ENCODE measurements around the gene NAALAD2.
"Not testable (repeated sequence)": the region's sequence is repeated elsewhere in the genome, so short reads cannot be mapped to it uniquely, and the experiment has no call there.

Gene NAALAD2

GRCh38 chr11:90134478-90135003 is at the start of gene NAALAD2:
Gene NAALAD2, plus strand, starts transcription at chr11:90134663. Its CDS starts 96 bp downstream, at chr11:90134759.
- DNase-seq (ENCODE audit: low read depth in 2 of 2): no peak

DNA sequence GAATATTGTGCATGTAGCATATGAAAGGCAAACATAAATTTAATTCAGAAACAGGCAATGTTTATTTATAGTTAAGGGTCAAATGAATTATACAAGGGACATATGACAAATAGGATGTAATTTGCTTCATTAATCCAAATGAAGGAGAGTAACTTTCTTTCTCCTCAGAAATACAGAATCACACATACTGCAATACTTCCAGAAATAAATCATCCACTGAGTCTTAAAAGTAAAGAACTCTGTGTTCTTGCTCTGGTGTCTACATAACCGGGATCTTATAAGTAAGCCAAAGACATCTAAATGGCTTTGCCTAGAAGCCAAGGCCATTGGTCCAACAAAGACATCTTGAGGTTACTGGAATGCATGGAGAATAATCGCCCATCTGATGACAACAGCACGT is 48.8 kb upstream of the NAALAD2 start, which contains the start of gene UBTFL1:
TSS of gene UBTFL1 (plus strand) at position 301 of the 400 bp plus-strand sequence. CDS start at position 301, 0 bp downstream.
- not testable (repeated sequence) for DNase-seq (ENCODE audit: low read depth in 2 of 2)

- not testable (repeated sequence) for DNase-seq (ENCODE audit: low read depth in 2 of 2)
Observed at GRCh38 chr11:90088731-90089130, 45.7 kb upstream of the NAALAD2 start.

DNA sequence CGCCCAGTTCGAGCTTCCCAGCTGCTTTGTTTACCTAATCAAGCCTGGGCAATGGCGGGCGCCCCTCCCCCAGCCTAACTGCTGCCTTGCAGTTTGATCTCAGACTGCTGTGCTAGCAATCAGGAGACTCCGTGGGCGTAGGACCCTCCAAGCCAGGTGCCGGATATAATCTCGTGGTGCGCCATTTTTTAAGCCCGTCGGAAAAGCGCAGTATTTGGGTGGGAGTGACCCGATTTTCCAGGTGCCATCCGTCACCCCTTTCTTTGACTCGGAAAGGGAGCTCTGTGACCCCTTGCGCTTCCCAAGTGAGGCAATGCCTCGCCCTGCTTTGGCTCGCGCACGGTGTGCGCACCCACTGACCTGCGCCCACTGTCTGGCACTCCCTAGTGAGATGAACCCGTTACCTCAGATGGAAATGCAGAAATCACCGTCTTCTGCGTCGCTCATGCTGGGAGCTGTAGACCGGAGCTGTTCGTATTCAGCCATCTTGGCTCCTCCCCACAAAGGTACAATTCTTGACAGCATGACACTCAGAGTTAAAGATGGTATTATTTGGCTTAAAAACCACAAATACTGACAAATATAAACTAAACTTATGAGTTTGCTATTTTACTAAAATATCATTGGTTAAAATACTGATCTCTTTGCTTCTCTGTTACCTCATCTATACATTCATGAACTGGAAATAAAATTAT is 39.1 kb upstream of the NAALAD2 start:
- DNase-seq (ENCODE audit: low read depth in 2 of 2): not testable (repeated sequence)

DNA sequence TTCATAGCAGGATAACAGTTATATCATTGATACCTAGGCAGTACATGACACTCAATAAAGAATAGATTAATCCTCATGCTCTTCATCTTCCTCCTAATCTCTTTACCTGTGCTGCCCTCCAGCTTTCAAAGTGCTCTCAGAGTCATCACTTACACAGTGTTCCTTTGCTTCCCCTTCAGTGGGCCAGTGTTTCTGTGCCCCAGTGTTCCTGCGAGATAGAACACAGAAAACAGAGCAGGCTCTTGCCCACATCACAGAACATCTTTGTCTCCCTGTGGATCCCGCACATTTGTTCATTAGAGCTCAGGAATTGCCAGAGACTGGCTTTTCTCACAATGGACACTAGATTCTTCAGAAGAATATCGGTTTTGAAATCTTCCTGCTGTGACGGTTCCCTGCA is 36.2 kb upstream of the NAALAD2 start:
- not testable (repeated sequence) for DNase-seq (ENCODE audit: low read depth in 2 of 2)

DNA sequence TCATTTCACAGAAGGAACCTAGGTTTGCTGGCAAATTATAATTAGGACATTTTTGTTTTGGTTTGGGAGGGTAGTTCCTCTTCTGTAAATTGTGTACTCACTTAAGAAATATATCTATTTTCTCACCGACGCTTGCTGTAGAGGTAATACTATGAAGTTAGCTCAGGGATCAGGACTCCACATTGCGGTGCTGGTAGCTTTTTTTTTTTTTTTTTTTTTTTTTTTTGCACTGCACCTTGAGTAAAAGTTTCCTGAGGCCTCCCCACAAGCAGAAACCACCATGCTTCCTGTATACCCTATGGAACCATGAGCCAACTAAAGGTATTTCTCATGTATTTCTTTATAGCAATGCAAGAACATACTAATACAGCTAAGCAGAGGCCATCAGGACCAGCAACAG is 34.0 kb upstream of the NAALAD2 start:
- no peak for DNase-seq (ENCODE audit: low read depth in 2 of 2)

- no peak for DNase-seq (ENCODE audit: low read depth in 2 of 2)
Observed at GRCh38 chr11:90113541-90113940, 20.9 kb upstream of the NAALAD2 start.

DNA sequence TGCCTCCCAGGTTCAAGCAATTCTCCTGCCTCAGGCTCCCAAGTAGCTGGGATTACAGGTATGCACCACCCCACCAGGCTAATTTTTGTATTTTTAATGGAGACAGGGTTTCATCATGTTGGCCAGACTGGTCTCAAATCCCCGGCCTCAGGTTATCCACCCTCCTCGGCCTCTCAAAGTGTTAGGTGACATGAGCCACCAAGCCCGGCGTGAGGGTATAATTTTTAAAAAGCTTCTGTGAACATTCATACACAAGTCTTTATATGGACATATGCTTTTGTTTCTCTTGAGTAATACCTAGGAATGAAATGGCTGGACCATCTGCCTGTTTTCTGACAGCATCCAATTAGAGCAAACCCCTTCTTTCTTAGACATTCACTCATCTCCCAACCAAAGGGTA is 14.3 kb upstream of the NAALAD2 start:
- DNase-seq (ENCODE audit: low read depth in 2 of 2): no peak

GRCh38 chr11:90124371-90124770 is 10.1 kb upstream of the NAALAD2 start:
- no peak for DNase-seq (ENCODE audit: low read depth in 2 of 2)

DNA sequence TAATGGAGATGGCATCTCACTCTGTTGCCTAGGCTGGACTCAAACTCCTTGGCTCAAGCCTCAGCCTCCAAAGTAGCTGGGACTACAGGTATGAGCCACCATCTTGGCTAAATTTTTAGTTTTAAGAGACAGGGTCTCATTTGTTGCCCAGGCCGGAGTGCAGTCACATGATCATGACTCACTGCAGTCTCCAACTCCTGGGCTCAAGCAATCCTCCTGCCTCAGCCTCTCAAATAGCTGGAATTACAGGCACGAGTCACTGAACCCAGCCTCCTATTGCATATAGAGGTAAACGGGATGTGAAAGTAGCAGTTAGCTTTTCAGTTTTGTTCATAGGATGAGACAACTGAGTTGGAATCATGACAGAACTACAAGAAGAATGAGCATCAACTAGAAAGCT is 9.5 kb upstream of the NAALAD2 start:
- DNase-seq (ENCODE audit: low read depth in 2 of 2): no peak

- DNase-seq (ENCODE audit: low read depth in 2 of 2): no peak
Observed at GRCh38 chr11:90133560-90134477, 644 bp upstream of the NAALAD2 start.

DNA sequence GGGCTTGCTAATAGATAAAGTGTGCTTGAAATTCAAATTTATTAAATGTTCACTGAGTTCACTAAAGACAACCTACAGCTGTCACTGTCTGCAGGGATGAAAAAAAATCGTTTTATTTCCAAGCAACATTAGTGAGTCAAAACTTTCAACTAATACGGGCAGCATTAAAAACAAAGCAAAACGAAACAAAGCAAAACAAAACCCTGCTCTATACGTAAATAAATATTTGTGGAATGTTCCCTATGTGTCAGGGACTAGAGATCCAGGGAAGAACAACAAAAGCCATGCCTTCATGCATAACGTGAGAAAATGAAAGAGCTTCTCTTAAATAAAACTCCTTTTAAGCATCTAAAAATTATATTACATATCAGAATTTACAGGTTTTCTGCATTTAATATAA is 553 bp downstream of the NAALAD2 start:
- DNase-seq (ENCODE audit: low read depth in 2 of 2): no peak

DNA sequence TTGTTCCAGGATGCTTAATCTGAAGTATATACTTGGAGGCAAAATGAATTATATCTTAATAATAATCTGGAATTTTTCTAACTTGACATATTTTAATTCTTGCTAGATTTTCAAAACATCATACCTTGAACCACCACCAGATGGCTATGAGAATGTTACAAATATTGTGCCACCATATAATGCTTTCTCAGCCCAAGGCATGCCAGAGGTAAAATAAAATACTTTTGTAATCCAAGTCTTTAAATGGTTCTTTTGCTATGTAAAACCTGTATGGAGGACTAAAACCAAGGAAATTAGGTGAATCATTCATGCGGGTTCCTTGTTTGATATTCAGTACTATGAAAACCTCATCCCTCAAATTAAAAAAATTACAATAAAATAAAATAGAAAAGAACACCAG is 14.4 kb downstream of the NAALAD2 start:
- DNase-seq (ENCODE audit: low read depth in 2 of 2): no peak

- not testable (repeated sequence) for DNase-seq (ENCODE audit: low read depth in 2 of 2)
Observed at GRCh38 chr11:90166982-90167573, 32.6 kb downstream of the NAALAD2 start.

DNA sequence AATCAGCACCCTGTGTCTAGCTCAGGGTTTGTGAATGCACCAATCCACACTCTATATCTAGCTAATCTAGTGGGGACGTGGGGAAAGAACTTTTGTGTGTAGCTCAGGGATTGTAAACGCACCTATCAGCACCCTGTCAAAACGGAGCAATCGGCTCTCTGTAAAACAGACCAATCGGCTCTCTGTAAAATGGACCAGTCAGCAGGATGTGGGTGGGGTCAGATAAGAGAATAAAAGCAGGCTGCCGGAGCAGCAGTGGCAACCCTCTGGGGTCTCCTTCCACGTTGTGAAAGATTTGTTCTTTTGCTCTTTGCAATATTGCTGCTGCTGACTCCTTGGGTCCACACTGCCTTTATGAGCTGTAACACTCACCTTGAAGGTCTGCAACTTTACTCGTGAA is 33.2 kb downstream of the NAALAD2 start:
- not testable (repeated sequence) for DNase-seq (ENCODE audit: low read depth in 2 of 2)

- no peak for DNase-seq (ENCODE audit: low read depth in 2 of 2)
Observed at GRCh38 chr11:90168571-90168970, 34.1 kb downstream of the NAALAD2 start.

DNA sequence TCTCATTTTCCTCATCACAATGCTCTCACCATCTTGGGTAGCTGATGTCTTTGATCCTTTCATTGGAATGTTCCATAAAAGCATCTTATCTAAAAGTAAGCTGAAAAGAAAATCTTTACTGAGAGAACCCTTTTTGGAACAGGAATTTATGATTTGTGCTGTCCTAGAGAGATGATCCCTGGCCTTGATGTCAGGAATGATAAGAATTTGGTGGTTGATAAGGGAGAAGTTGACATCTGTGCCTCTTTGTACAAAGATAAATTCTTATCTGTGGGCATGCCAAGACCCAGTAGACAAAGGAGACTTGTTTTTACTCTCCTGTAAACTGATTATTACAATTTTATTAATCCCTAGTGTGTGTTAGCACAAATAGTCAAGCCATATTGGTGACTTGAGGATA is 36.9 kb downstream of the NAALAD2 start:
- DNase-seq (ENCODE audit: low read depth in 2 of 2): no peak

DNA sequence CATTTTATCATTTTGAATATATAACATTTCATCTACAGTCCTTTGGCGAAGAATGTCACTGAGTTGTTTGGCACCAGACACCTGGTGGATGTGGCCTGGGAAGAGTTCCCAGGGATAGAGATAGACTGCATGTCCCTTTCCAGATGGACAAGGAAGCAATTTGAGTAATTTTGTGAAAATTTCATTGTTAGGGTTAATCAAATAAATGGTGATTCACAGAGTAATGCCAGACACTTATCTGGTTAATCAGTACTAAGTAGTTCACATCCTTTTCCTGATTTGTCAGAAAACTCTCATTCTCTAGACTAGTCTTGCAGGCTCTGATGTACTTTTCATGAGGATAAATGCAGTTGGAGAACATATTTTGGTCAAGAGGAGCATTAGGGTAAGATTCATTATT is 41.6 kb downstream of the NAALAD2 start:
- no peak for DNase-seq (ENCODE audit: low read depth in 2 of 2)

- no peak for DNase-seq (ENCODE audit: low read depth in 2 of 2)
Observed at GRCh38 chr11:90178751-90179150, 44.3 kb downstream of the NAALAD2 start.

DNA sequence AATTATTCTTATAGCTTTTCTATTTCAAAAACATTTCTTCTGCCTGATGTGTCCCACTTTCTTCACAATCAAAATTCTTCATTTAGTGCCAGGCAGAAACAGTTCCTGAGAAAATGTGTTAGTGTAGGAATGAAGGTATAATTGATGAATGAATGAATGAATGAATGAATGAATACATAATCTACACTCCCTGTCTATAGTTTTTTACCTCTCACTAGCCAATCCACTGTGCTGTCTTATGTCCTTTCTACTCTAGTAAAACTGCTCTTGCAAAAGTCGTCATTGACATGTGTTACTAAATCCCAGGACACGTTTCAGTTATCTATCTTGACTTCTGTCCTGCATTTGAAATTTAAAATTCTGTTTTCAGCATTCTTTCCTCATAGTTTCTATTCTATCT is 45.5 kb downstream of the NAALAD2 start:
- DNase-seq (ENCODE audit: low read depth in 2 of 2): no peak

GRCh38 chr11:90187839-90188238 is 53.4 kb downstream of the NAALAD2 start:
- DNase-seq (ENCODE audit: low read depth in 2 of 2): no peak

DNA sequence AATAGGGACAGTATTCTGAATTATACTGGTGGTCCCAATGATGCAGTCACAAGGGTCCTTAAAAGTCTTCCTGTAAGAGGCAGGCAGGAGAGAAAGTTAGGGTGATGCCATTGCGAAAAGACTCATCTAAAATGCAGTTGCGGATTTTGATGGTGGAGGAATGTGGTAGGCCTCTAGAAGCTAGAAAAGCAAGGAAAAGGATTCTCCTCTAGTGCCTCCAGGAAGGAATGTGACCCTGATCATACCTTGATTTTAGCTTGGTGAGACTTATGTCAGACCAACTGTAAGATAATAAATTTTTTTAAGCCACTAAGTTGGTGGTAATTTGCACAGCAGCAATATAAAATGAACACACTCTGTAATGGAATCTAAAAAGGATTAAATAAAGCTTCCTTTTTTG is 54.5 kb downstream of the NAALAD2 start:
- DNase-seq (ENCODE audit: low read depth in 2 of 2): no peak
